ENCODE results near the gene INPP5J.

Gene INPP5J

GRCh38 chr22:31128156-31128555 lies 5.4 kb downstream of the INPP5J start:
- no peak overlapping the region for H3K4me3 ChIP-seq (ENCODE audit: low read length)
- TF ChIP-seq CTCF (IDR thresholded peaks at IDR 0.05; ENCODE audit: insufficient read depth, low read depth, low read length, missing control alignments), result no peak
- no peak for DNase-seq (ENCODE audit: low read depth)

DNA sequence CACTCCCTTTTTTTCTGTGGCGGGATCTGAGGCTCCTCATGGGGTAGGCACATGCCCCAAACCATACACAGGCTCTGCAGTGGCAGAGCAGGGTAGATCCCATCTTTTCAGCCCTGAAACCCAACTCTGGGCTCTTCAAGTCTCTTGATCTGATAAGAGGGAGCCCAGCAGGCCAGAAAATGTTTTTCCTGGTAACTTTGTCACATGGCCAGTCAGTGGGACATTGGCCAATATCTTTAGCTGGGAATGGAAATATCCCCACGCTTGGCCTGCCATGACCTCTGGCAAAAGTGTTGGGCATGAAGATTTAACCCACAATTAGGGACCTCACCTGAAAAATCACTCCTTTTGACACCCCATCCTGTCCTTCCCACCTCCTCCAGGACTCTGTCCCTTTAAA lies 8.1 kb downstream of the INPP5J start:
- no peak overlapping the region for H3K4me3 ChIP-seq (ENCODE audit: low read length)
- no peak for TF ChIP-seq CTCF (IDR thresholded peaks at IDR 0.05; ENCODE audit: insufficient read depth, low read depth, low read length, missing control alignments)
- no peak for DNase-seq (ENCODE audit: low read depth)

DNA sequence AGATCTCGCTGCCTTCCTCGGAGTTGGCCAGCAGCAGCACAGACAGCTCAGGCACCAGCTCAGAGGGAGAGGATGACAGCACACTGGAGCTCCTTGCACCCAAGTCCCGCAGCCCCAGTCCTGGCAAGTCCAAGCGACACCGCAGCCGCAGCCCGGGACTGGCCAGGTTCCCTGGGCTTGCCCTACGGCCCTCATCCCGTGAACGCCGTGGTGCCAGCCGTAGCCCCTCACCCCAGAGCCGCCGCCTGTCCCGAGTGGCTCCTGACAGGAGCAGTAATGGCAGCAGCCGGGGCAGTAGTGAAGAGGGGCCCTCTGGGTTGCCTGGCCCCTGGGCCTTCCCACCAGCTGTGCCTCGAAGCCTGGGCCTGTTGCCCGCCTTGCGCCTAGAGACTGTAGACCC lies 11.1 kb downstream of the INPP5J start:
- DNase-seq (ENCODE audit: low read depth), result no peak
- no peak for TF ChIP-seq CTCF (IDR thresholded peaks at IDR 0.05; ENCODE audit: insufficient read depth, low read depth, low read length, missing control alignments)
- H3K4me3 ChIP-seq (ENCODE audit: low read length), result no peak overlapping the region

DNA sequence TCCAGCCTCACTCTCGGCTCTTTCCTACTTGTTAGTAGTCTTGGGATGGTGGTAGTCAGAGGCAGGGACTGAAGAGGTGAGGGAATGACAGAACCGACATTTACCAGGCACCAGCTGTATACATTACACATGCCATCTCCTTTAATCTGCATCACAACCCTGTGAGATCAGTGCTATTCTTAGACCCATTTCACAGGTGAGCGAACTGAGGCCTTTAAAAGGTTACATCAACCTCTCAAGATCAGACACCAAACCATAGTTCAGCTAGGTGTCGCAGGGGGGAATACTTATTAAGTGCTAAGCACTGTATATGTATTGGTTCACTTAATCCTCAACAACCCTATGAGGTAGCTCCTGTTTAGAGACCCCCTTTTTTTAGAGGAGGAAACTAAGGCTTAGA lies 11.9 kb downstream of the INPP5J start:
- no peak overlapping the region for H3K4me3 ChIP-seq (ENCODE audit: low read length)
- no peak for TF ChIP-seq CTCF (IDR thresholded peaks at IDR 0.05; ENCODE audit: insufficient read depth, low read depth, low read length, missing control alignments)
- DNase-seq (ENCODE audit: low read depth), result no peak

GRCh38 chr22:31135706-31136105 lies 12.9 kb downstream of the INPP5J start:
- no peak overlapping the region for H3K4me3 ChIP-seq (ENCODE audit: low read length)
- TF ChIP-seq CTCF (IDR thresholded peaks at IDR 0.05; ENCODE audit: insufficient read depth, low read depth, low read length, missing control alignments), result no peak
- no peak for DNase-seq (ENCODE audit: low read depth)

DNA sequence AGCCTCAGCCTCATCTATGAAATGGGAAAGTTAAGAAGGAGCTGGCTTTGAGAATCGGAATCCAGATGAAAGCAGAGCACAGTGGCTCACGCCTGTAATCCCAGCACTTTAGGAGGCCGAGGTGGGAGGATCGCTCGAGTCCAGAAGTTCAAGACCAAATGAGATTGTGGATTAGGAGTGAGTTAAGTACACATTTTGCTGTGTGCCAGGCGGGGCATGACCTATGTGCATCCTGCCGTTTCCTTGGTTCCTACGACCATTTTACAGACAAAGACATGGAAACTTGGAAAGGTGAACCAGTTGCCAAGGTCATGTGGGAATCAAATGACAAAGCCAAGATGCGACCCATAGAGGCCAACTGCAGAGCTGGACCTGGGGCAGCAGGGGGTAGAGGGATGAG lies 13.4 kb downstream of the INPP5J start:
- no peak overlapping the region for H3K4me3 ChIP-seq (ENCODE audit: low read length)
- DNase-seq (ENCODE audit: low read depth), result no peak
- TF ChIP-seq CTCF (IDR thresholded peaks at IDR 0.05; ENCODE audit: insufficient read depth, low read depth, low read length, missing control alignments), result no peak

DNA sequence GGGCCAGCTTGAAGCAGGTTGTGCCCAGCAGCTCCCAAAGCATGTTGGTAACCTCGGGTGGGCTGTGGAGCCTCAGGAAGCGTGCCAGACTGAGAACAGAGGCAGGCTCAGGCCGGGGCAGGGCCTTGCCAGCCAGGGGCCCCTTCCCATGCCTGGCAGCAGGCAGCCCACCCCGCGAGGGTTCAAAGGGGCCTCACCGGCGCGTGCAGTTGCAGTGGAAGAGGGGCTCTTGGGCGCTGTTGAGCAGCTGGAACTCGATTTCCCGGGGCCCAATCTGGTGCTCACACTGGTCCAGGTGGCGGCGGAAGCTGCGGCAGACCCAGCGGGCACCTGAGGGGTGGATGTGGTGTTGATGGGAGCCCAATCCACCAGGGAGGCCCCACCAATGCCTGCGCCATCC lies 13.9 kb downstream of the INPP5J start:
- no peak overlapping the region for H3K4me3 ChIP-seq (ENCODE audit: low read length)
- TF ChIP-seq CTCF (IDR thresholded peaks at IDR 0.05; ENCODE audit: insufficient read depth, low read depth, low read length, missing control alignments), result no peak
- DNase-seq (ENCODE audit: low read depth), result no peak

Data from epithelial cell of esophagus (primary cell).